HG03469 (cell line): Measurements from ENCODE around the gene MCM3AP.

Source experiments
- ATAC-seq: cut with Tn5 transposase; IDR thresholded peaks from one replicate; pipeline ENCODE4 v1.9.1; 2021; ENCODE audit warnings: mild to moderate bottlenecking, moderate library complexity, moderate number of reproducible peaks; ENCODE audit not compliant: unreplicated experiment

Gene MCM3AP

GRCh38 chr21:46220275-46220810, 65.1 kb downstream of the MCM3AP start:
- no peak for ATAC-seq

DNA sequence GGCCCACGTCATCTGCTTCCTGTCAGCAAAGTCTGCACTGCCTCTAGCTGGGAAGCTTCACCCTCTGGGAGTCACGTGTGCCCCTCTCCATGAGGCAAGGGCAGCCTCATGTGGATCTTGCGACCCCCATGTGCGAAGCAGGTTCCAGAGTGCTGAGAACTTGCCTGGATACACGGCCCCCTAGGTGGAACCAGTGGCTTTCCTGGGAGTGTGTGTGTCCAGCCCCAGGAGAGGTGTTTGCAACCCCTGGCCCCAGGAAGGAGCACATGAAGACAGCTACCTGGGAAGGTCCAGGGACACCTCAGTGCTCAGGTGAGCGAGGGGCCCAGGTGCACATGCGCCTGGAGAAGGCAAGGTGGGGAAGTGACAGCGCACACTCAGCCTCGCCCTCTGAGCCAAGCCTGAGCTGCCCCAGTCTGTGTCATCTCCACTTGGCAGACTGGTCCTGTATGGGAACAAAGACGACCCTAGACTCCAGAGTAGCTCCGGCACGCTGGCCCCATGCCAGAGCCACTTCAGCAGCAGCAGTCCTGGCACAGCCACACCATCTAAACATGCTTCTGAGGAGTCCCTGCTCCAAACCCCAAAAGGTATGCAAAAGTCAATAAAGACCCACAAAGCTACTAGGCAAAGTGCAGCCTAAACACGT, 65.7 kb downstream of the MCM3AP start:
- no peak for ATAC-seq

DNA sequence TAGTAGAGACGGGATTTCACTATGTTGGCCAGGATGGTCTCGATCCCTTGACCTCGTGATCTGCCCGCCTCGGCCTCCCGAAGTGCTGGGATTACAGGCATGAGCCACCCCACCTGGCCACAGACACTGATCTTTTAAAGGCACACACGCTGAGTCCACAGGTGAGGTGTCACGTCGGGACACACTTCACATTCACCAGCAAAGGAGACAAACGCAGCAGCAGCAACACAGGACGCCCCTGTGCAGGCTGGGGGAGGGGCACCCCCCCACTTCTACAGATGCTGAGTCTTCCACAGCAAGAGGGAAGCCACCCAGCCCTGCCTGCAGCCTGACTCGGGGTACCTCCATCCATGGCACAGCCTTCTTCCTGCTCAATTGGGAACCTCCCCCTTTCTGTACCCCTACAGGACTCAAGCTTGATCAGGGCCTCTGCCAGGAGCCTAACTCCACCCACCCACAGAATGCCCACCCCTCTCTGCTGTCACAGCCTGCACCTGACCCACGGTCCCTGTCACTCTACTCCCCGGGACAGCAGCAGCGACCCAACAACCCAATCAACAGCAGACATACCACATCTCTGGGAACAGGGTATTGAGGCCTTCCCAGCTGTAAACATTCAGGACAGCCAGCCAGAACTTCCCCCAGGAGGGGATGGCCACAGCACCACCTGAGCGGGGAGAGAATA, 66.4 kb downstream of the MCM3AP start:
- ATAC-seq: no peak

DNA sequence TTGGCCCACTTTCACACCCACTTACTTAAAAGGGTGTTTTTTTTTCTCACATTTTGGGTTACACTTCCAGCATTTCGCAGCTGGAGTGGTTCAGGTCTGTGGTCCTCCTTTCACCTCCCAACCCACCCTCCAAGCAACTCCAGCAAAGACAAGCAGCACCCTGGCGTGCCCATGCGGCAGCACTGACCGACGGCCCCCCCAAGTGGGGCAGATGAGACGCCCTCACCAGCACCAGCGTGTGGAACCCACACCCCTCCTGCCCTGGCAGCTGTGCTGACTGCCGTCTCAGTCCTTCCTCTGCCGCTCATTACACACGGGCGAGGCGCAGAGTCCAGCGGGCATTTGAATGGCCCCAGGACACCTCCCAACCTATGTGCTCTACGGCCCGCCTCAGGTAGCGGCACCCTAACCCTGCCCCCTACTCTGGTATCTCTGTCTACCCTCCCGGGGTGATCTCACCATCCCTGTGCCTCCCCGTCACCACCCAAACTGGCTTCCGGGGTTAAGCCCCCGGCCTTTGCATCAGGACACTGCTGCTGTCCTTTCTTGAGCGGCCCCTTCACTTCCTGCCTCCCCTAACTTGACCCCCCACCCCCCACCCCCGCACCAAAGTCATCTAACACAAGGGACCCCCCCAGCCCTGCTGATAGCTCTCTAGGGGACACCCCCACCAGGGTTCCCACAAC, 67.8 kb downstream of the MCM3AP start:
- no peak for ATAC-seq

- ATAC-seq: no peak
Observed at GRCh38 chr21:46216132-46216747, 69.2 kb downstream of the MCM3AP start.

- ATAC-seq: no peak
Observed at GRCh38 chr21:46215436-46216131, 69.8 kb downstream of the MCM3AP start.

- ATAC-seq: no peak
Observed at GRCh38 chr21:46214478-46215340, 70.7 kb downstream of the MCM3AP start.

DNA sequence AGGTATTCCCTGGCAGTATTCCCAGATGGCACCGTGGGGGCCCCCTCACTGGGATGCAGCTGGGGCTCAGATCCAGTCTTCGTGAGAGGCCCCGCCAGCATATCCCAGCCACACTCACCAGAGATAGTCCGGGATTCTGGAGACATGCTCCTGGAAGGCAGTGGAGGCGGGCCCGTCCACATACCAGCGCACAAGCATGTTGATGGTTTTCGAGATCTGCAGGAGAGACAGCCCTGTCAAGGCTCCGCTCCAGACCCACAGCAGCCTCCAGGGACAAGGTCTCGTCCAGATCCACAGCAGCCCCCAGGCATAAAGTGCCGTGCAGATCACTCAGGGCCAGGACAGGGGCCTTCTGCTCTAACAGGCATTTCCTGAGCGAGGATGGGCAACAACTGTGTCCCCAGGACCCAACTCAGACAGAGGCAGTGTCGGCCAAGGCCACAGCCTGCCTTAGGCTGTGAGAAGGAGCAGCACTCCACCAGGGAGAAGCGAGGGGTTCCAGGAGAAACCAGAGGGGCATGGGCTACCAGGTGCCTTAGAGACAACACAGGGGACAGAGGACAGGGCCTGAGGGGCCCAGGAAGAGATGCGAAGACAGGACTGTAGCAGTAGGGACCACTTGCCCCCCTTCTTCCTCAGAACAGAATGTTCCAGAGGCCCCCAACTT, 71.7 kb downstream of the MCM3AP start:
- no peak for ATAC-seq

- no peak for ATAC-seq
Observed at GRCh38 chr21:46212721-46213484, 72.5 kb downstream of the MCM3AP start.

GRCh38 chr21:46211786-46212720, 73.4 kb downstream of the MCM3AP start:
- ATAC-seq: no peak

DNA sequence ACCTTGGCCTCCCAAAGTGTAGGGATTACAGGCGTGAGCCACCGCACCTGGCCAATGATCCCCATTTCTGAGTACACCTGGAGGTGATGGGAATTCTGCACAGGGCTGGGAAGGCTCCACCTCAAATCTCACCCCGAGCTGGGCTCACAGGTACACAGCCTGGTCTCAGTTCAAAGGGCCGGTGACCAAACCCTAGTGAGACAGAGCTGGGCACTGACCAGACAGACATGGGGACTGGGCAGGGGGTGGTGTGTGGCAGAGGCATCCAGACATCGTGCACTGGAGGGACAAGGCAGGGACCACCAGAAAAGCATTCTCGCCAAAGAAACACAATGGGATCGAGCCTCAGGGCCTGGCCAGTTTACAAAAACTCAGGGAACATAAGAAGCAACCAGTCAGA, 74.0 kb downstream of the MCM3AP start:
- no peak for ATAC-seq

DNA sequence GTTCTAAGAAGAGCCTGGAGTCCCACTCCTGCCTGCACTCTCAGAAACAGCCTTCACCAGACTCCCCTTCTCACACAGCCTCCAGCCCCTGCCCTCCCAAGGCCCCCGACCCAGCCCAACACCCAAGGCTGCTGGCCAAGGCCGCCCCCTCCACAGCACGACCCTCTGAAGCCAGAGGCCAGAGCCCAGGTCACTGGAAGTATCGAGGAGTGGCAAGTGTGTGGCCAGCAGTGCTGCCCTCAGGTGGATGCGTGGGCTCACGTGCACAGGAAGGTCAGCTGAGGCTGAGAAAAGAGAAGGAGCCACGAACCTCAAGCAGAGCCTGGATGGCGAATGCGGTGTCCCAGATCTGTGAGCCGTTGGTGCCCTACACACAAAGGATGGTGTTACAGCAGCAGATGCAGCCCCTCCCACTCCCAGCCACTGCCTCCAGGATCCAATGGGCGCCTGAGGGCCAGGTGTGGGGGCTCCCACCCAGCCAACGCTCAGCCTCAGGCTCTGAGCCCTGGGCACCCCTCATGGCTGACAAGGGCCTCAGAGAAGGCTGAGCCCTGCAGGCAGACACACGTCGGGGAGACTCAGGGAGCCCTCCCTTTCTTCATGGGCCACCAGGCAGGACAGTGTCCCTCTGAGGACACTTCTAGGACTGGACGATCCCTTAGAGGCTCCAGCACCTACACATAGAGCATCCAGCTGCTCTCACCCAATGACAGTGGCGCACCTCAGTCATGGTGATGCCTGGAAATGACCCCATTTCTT, 74.9 kb downstream of the MCM3AP start:
- no peak for ATAC-seq

- no peak for ATAC-seq
Observed at GRCh38 chr21:46208761-46209721, 76.4 kb downstream of the MCM3AP start.

DNA sequence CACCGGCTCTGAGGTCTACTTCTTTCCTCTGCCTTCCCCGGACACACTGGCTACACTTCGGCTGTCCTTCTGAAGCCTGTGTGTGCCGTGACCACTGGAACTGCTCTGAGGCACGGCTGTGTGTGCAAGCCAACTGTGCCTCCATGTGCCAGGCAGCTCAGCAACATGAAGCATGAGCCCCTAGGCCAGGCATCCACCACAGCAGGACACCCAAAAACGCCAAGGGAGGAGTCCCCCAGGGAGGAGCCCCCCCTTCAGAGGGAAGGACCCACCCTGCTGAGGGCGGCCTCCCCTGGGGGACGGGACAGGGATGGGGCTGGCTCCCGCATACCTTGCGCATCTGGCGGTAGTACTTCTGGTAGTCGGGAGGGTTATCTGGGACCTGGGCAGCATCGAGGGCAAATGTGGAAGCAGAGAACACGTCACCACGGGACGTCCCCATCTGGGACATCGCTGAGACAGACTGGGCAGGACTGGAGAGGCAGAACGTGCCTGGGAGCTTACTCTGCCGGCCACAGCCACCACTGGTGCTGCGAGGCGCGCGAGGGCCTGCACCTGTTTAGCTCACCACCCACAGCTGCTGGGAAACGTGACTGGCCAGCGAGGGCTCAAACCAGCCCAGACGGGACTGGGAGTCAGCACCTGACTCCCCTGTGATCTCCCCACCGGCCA, 77.4 kb downstream of the MCM3AP start:
- ATAC-seq: no peak
